MM.1S (cell line): ENCODE results near the gene ADAMTS7.
"Not testable (repeated sequence)": the region's sequence is repeated elsewhere in the genome, so short reads cannot be mapped to it uniquely, and the experiment has no call there.

Experiments
- CTCF ChIP-seq: fragments of 300-600 bp; sonication (generic); IDR thresholded peaks from 2 replicates; pipeline ENCODE4 v1.5.1; 2016; ENCODE audit warnings: antibody characterized with exemption, low read length, mixed read lengths
- EZH2 ChIP-seq: fragments of 300-600 bp; sonication (generic); optimal IDR thresholded peaks from 2 replicates; pipeline ENCODE3; 2017; ENCODE audit warnings: low read depth, mild to moderate bottlenecking, antibody characterized with exemption, low read length, mixed read lengths
- EZH2phosphoT487 ChIP-seq: fragments of 300-600 bp; sonication (generic); IDR thresholded peaks from 2 replicates; pipeline ENCODE4 v1.6.1; 2018; ENCODE audit warnings: antibody characterized with exemption, low read length

- TF ChIP-seq CTCF, EZH2phosphoT487, EZH2: not testable (repeated sequence)
Measured at GRCh38 chr15:78774451-78774990, 36.7 kb downstream of the ADAMTS7 start.
